Measurements from ENCODE around the gene GLI1. TPM values are rescaled to one million over a fixed set of nuclear protein-coding genes. Genes with fewer than 3 reads are reported as not detected.

The GLI1 gene
- polyA plus RNA-seq, 2 of the 4 experiments (the other 2 are of a cell fraction) = 13.1 to 27.3 TPM

DNA sequence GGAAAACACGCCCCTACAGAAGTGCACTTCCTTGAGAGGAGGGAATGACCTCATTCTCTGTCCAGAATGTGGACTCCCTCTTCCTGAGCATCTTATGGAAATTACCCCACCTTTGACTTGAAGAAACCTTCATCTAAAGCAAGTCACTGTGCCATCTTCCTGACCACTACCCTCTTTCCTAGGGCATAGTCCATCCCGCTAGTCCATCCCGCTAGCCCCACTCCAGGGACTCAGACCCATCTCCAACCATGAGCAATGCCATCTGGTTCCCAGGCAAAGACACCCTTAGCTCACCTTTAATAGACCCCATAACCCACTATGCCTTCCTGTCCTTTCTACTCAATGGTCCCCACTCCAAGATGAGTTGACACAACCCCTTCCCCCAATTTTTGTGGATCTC, 9.5 kb upstream of the GLI1 start:
- ATAC-seq (no peak), FAIRE-seq (no peak), DNase-seq (ENCODE audit: low read depth in 1 of 2, low spot score in 1 of 2) (no peak)
- TF ChIP-seq KDM1A (IDR thresholded peaks at IDR 0.05; ENCODE audit: low read depth) (no peak), RCOR1 (IDR thresholded peaks at IDR 0.05; ENCODE audit: low read depth, low read length) (no peak), ZC3H11A (IDR thresholded peaks at IDR 0.05) (no peak), MAZ (IDR thresholded peaks at IDR 0.05; ENCODE audit: borderline replicate concordance, low read depth, low read length) (no peak), ZFP36 (IDR thresholded peaks at IDR 0.05; ENCODE audit: borderline replicate concordance, partially characterized antibody) (no peak), NPAS2 (CRISPR knock-in tag; IDR thresholded peaks at IDR 0.05; ENCODE audit: borderline replicate concordance) (no peak), CTCF (IDR thresholded peaks at IDR 0.05) (no peak), MYC (IDR thresholded peaks at IDR 0.05; ENCODE audit: borderline replicate concordance, low read length) (no peak), KDM5A (IDR thresholded peaks at IDR 0.05) (no peak), CEBPB (IDR thresholded peaks at IDR 0.05) (no peak)
- TF ChIP-seq, protein P1, sequence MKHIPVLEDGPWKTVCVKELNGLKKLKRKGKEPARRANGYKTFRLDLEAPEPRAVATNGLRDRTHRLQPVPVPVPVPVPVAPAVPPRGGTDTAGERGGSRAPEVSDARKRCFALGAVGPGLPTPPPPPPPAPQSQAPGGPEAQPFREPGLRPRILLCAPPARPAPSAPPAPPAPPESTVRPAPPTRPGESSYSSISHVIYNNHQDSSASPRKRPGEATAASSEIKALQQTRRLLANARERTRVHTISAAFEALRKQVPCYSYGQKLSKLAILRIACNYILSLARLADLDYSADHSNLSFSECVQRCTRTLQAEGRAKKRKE (CRISPR knock-in tag; IDR thresholded peaks at IDR 0.05; ENCODE audit: low read depth) = no peak
- TF ChIP-seq, protein P2, sequence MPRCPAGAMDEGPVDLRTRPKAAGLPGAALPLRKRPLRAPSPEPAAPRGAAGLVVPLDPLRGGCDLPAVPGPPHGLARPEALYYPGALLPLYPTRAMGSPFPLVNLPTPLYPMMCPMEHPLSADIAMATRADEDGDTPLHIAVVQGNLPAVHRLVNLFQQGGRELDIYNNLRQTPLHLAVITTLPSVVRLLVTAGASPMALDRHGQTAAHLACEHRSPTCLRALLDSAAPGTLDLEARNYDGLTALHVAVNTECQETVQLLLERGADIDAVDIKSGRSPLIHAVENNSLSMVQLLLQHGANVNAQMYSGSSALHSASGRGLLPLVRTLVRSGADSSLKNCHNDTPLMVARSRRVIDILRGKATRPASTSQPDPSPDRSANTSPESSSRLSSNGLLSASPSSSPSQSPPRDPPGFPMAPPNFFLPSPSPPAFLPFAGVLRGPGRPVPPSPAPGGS (IDR thresholded peaks at IDR 0.05) = no peak
- WGBS (ENCODE audit: missing lambda C conversion rate) = 58% methylated on average over 3 of the region's 3 CpGs
- no peaks in the 10 kb centered on the region for H3K9me3 ChIP-seq
- H3K4me1 ChIP-seq = peaks cover 39% of the 10 kb centered on the region
- H3K4me2 ChIP-seq = no peak overlapping the region
- CTCF ChIA-PET = interaction anchor here (0.6 to 13.4 kb wide), 9 partner anchors 12 to 236 kb away, joined by 3 to 459 read pairs (median 21); partner anchors contain the start of gene GLI1
- POLR2A ChIA-PET = no interaction called here
- H3K4me3 ChIP-seq = no peak overlapping the region
- H3K27ac ChIP-seq = peak overlapping the region in 1 of 2 experiments; percentile 99; a peak in 1 of 6 replicates

- peak overlapping the region; percentile 55 for H3K4me2 ChIP-seq
- POLR2A ChIA-PET = interaction anchor here (1.2 kb wide), 1 partner anchor 21 kb away, joined by 4 read pairs; no protein-coding TSS in a partner anchor
- H3K4me3 ChIP-seq = no peak overlapping the region
- H3K27ac ChIP-seq = peak overlapping the region; percentile 57 to 99; a peak in 5 of 6 replicates
- peaks cover 51% of the 10 kb centered on the region for H3K4me1 ChIP-seq
- 69% methylated on average over 6 of the region's 6 CpGs for WGBS (ENCODE audit: missing lambda C conversion rate)
- no peak for FAIRE-seq
- no peak for ATAC-seq
- H3K9me3 ChIP-seq = no peaks in the 10 kb centered on the region
- peak in 1 of 2 experiments; percentile 35 for DNase-seq (ENCODE audit: low read depth in 1 of 2, low spot score in 1 of 2)
- CTCF ChIA-PET = interaction anchor here (0.7 to 13.4 kb wide), 19 partner anchors 8 to 237 kb away, joined by 3 to 459 read pairs (median 32); partner anchors contain the start of genes GLI1, INHBC, NXPH4 and STAC3
- no peak for TF ChIP-seq FOSB (CRISPR knock-in tag; IDR thresholded peaks at IDR 0.05)
- TF ChIP-seq CBX8 (IDR thresholded peaks at IDR 0.05) = no peak
- no peak for TF ChIP-seq JUNB (IDR thresholded peaks at IDR 0.05)
Measured at GRCh38 chr12:57451233-57451778, 8.3 kb upstream of the GLI1 start.

DNA sequence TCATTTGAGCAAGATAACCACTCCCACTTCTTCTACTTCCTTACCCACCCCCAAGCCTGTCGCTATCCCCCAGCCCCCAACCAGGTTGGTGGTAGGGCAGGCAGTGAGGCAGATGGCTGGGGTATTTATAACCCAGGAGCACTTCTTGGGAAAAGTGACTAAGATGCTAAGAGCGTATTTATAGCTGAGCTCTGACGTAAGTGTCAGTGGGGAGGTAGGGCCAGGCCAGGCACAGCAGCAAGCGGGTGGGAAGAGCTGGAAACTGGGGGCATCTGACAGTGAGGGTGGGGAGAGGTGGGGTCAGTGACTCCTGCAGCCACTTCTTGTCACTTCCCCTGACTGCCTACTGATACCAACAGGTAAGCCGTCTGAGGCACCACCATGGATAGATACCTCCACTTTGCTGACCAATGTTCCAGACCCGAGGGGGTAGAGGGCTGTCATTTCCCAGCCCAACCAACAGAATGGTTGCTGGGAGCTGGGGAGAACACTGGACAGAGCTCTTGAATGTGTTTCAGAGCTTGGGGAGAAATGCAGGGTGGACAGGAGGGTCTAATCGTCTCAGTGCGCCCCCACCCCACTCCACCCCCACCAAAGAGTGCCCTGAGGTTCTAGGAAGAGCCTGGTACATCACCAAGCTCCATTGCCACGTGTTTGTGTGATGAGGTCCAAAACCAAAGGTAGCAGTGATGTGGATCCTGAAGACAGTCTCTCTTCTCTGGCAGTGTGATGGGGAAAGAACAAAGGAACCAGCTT, 7.2 kb upstream of the GLI1 start:
- 22% methylated on average over 9 of the region's 9 CpGs for WGBS (ENCODE audit: missing lambda C conversion rate)
- FAIRE-seq (no peak), ATAC-seq (peak; percentile 38 to 64), DNase-seq (ENCODE audit: low read depth in 1 of 2, low spot score in 1 of 2) (peak in 1 of 2 experiments; percentile 82)
- ChIA-PET CTCF (interaction anchor here (0.6 to 13.4 kb wide), 59 partner anchors 9 to 562 kb away, joined by 3 to 459 read pairs (median 6); partner anchors contain the start of genes GLI1, INHBC, NXPH4 and STAC3), POLR2A (interaction anchor here (0.6 to 1.2 kb wide), 3 partner anchors 22 to 145 kb away, joined by 3 to 5 read pairs (median 4); no protein-coding TSS in a partner anchor)
- Histone ChIP-seq H3K4me2 (peak overlapping the region; percentile 55), H3K4me1 (peaks cover 62% of the 10 kb centered on the region), H3K9me3 (no peaks in the 10 kb centered on the region), H3K4me3 (no peak overlapping the region), H3K27ac (peak overlapping the region; percentile 57 to 99)
- TF ChIP-seq JUNB (IDR thresholded peaks at IDR 0.05) (peak; percentile 26; the same call in 1 of the 2 replicates), ZNF302 (CRISPR knock-in tag; IDR thresholded peaks at IDR 0.05) (no peak), FOSB (CRISPR knock-in tag; IDR thresholded peaks at IDR 0.05) (peak; percentile 28; the same call in 1 of the 2 replicates), FOSL2 (IDR thresholded peaks at IDR 0.05) (no peak), FOSL2 (CRISPR knock-in tag; IDR thresholded peaks at IDR 0.05) (peak; percentile 69), KDM1A (IDR thresholded peaks at IDR 0.05; ENCODE audit: low read depth) (no peak), EHF (CRISPR knock-in tag; IDR thresholded peaks at IDR 0.05) (no peak)
